Astrocyte (in vitro differentiated cells and primary cell): ENCODE measurements around the gene GRK6. TPM values are rescaled to one million over a fixed set of nuclear protein-coding genes. Genes with fewer than 3 reads are reported as not detected.
A peak's percentile ranks its signal among the peaks of the same experiment; 100 is the strongest.
"Not testable (repeated sequence)": the region's sequence is repeated elsewhere in the genome, so short reads cannot be mapped to it uniquely, and the experiment has no call there.

Experiments used
- DNase-seq: peaks from one replicate; pipeline ENCODE4 v3.0.0-alpha.2; 2010; ENCODE audit warnings: low read depth
- FAIRE-seq: peaks from 2 replicates; lab custom pipeline; 2011; peaks lifted over from hg19 to GRCh38; lab: Jason Lieb, UNC
- H2AFZ ChIP-seq: 2 replicates; pipeline ENCODE4 v1.6.0; 2012; ENCODE audit warnings: low read depth, low read length, inconsistent platforms
- H3K27ac ChIP-seq: 2 replicates; pipeline ENCODE4 v1.5.1; 2011; ENCODE audit warnings: low read depth, low read length, inconsistent platforms
- H3K27me3 ChIP-seq: 2 replicates; pipeline ENCODE4 v1.6.0; 2011; ENCODE audit warnings: low read length, inconsistent platforms; ENCODE audit not compliant: insufficient read depth
- H3K36me3 ChIP-seq: 2 replicates; pipeline ENCODE4 v1.5.1; 2011; ENCODE audit warnings: low read length, inconsistent platforms; ENCODE audit not compliant: insufficient read depth
- H3K4me1 ChIP-seq: 2 replicates; pipeline ENCODE4 v1.5.1; 2011; ENCODE audit warnings: low read length, inconsistent platforms; ENCODE audit not compliant: insufficient read depth
- H3K4me2 ChIP-seq: 2 replicates; pipeline ENCODE4 v1.6.0; 2012; ENCODE audit warnings: low read length, inconsistent platforms
- H3K4me3 ChIP-seq: 2 replicates; pipeline ENCODE4 v1.5.1; 2011; ENCODE audit warnings: low read depth, mild to moderate bottlenecking, low read length, inconsistent platforms; ENCODE audit not compliant: insufficient read depth
- H3K79me2 ChIP-seq: 2 replicates; pipeline ENCODE4 v1.6.0; 2012; ENCODE audit warnings: mild to moderate bottlenecking, low read length, inconsistent platforms; ENCODE audit not compliant: insufficient read depth
- H3K9ac ChIP-seq: 2 replicates; pipeline ENCODE4 v1.6.0; 2012; ENCODE audit warnings: mild to moderate bottlenecking, low read length, inconsistent platforms
- H3K9me3 ChIP-seq: 2 replicates; pipeline ENCODE4 v1.5.1; 2012; ENCODE audit warnings: low read depth, mild to moderate bottlenecking, low read length, inconsistent platforms; ENCODE audit not compliant: insufficient read depth
- H4K20me1 ChIP-seq: 2 replicates; pipeline ENCODE4 v1.6.0; 2012; ENCODE audit warnings: low read length, inconsistent platforms; ENCODE audit not compliant: insufficient read depth
- H3K27ac Mint-ChIP-seq: one replicate; pipeline ENCODE4 v1.8.0; 2021; ENCODE audit warnings: mild to moderate bottlenecking, mixed read lengths; ENCODE audit not compliant: unreplicated experiment
- H3K27me3 Mint-ChIP-seq: one replicate; pipeline ENCODE4 v1.8.0; 2021; ENCODE audit warnings: low read depth, mixed read lengths; ENCODE audit not compliant: unreplicated experiment
- H3K36me3 Mint-ChIP-seq: one replicate; pipeline ENCODE4 v1.8.0; 2021; ENCODE audit warnings: low read depth, mixed read lengths; ENCODE audit not compliant: unreplicated experiment
- H3K4me1 Mint-ChIP-seq: one replicate; pipeline ENCODE4 v1.8.0; 2021; ENCODE audit warnings: low read depth, mixed read lengths; ENCODE audit not compliant: unreplicated experiment
- H3K4me3 Mint-ChIP-seq: one replicate; pipeline ENCODE4 v1.8.0; 2021; ENCODE audit warnings: mild to moderate bottlenecking, moderate library complexity, mixed read lengths; ENCODE audit not compliant: unreplicated experiment
- H3K9me3 Mint-ChIP-seq: one replicate; pipeline ENCODE4 v1.8.0; 2021; ENCODE audit warnings: mild to moderate bottlenecking, mixed read lengths; ENCODE audit not compliant: unreplicated experiment
- EZH2 ChIP-seq: IDR thresholded peaks from 2 replicates; pipeline ENCODE4 v1.6.1; 2012; ENCODE audit warnings: mild to moderate bottlenecking, low read length, inconsistent platforms; ENCODE audit not compliant: insufficient read depth
- total RNA-seq: library from RNA; stranded (reverse); gene quantifications from 2 replicates; pipeline ENCODE4 v1.2.1, GENCODE V29; 2021
- TF ChIP-seq, protein P1 (sequence below): IDR thresholded peaks from 2 replicates; pipeline ENCODE4 v1.5.1; 2011; ENCODE audit warnings: low read depth, mild to moderate bottlenecking, inconsistent platforms, low read length, moderate library complexity; ENCODE audit not compliant: insufficient read depth

The GRK6 gene
- total RNA-seq, 1 donor from 2014 or later, result 25.9 TPM

DNA sequence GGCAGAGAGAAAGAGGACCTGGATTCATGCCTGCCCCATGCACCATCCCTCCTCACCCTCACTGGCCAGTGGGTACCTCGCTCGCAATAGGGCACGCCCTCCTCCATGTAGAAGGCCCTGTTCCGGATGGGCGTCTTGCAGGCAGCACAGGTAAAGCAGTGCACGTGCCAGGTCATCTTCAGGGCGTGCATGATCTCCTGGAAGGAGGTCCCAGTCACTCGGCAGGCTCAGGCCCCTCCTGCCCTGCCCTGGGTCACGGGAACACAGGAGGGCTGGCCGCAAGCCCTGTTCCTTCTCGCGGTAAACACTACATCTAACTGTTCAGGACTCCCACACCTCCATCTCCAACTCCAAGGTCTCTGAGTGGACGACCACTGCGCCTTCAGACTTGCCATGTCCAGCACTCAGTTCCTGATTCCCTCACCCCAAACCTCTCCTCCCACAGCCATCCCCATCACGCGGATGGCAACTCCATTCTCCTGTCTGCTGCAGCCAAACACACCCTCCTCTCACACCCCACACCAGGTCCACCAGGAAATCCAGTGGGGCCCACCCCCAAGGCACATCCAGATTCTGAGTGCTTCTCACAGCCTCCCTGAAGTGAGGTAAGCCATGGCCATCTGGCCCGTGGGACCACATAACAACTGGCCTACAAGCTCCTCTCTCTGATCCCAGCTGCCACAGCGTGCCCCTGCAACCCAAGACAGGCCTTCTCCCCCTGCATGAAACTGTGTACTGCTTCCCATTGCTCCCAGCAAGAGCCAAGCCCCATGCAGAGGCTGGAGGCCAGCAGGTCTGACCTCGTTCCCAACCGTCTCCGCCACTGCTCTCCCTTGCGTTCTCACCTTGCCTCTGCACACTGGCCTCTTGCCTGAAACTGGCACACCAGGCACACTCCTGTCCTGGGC lies 57.8 kb downstream of the GRK6 start:
- Histone ChIP-seq H2AFZ (no peak overlapping the region), H3K27ac (no peak overlapping the region), H3K9me3 (no peaks in the 10 kb centered on the region), H4K20me1 (peaks cover 90% of the 10 kb centered on the region), H3K9ac (no peak overlapping the region), H3K79me2 (peaks cover 44% of the 10 kb centered on the region), H3K36me3 (peaks cover 40% of the 10 kb centered on the region), H3K4me1 (peaks cover 46% of the 10 kb centered on the region), H3K4me3 (no peak overlapping the region), H3K4me2 (peak overlapping the region; percentile 13), H3K27me3 (no peaks in the 10 kb centered on the region)
- H3K4me3 Mint-ChIP-seq, result peak overlapping the region; percentile 78
- H3K9me3 Mint-ChIP-seq, result no peaks in the 10 kb centered on the region
- TF ChIP-seq, protein P1, sequence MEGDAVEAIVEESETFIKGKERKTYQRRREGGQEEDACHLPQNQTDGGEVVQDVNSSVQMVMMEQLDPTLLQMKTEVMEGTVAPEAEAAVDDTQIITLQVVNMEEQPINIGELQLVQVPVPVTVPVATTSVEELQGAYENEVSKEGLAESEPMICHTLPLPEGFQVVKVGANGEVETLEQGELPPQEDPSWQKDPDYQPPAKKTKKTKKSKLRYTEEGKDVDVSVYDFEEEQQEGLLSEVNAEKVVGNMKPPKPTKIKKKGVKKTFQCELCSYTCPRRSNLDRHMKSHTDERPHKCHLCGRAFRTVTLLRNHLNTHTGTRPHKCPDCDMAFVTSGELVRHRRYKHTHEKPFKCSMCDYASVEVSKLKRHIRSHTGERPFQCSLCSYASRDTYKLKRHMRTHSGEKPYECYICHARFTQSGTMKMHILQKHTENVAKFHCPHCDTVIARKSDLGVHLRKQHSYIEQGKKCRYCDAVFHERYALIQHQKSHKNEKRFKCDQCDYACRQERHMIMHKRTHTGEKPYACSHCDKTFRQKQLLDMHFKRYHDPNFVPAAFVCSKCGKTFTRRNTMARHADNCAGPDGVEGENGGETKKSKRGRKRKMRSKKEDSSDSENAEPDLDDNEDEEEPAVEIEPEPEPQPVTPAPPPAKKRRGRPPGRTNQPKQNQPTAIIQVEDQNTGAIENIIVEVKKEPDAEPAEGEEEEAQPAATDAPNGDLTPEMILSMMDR, result no peak
- TF ChIP-seq EZH2, result no peak
- peak overlapping the region; percentile 88 for H3K27ac Mint-ChIP-seq
- peaks cover 35% of the 10 kb centered on the region for H3K36me3 Mint-ChIP-seq
- no peak for FAIRE-seq
- DNase-seq, result no peak
- no peaks in the 10 kb centered on the region for H3K27me3 Mint-ChIP-seq
- H3K4me1 Mint-ChIP-seq, result peaks cover 54% of the 10 kb centered on the region

DNA sequence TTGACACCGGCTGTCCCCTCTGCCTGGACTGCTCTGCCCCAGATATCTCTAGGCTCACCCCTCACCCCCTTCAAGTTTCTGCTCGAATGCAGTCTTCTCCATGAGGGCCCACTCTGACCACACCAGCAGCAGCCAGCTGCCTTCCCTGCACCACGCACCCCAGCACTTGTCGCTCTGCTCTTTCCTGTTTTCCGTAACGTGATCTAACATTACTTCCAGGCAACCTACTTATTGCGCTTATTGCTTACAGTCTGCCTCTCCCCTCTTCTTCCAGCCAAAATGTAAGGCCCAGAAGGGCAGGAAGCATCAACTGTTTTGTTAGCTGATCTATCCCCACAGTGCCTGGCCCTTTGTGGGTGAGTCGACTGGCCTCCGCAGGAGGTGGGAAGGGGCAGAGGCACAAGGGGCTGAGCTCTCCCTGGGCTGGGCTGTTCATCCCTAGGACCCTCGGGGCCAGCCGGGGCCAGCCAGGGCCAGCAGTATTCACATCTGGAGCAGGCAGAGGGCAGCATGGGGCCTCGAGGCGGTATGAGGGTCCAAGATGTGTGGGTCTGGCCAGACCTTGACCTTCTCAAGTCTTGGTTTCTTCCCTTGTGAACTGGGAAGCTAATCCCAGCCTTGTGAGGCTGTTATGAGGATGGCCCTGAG lies 58.5 kb downstream of the GRK6 start:
- Histone ChIP-seq H2AFZ (no peak overlapping the region), H3K4me2 (peak overlapping the region; percentile 13), H3K36me3 (peaks cover 41% of the 10 kb centered on the region), H3K27me3 (no peaks in the 10 kb centered on the region), H3K79me2 (peaks cover 52% of the 10 kb centered on the region), H4K20me1 (peaks cover 91% of the 10 kb centered on the region), H3K9ac (peak overlapping the region; percentile 10), H3K4me3 (no peak overlapping the region), H3K27ac (no peak overlapping the region), H3K9me3 (no peaks in the 10 kb centered on the region), H3K4me1 (peaks cover 49% of the 10 kb centered on the region)
- DNase-seq (no peak), FAIRE-seq (no peak)
- peaks cover 35% of the 10 kb centered on the region for H3K36me3 Mint-ChIP-seq
- peak overlapping the region; percentile 60 for H3K4me3 Mint-ChIP-seq
- TF ChIP-seq EZH2, result no peak
- TF ChIP-seq, protein P1, result no peak
- H3K4me1 Mint-ChIP-seq, result peaks cover 51% of the 10 kb centered on the region
- H3K27ac Mint-ChIP-seq, result peak overlapping the region; percentile 88
- no peaks in the 10 kb centered on the region for H3K9me3 Mint-ChIP-seq
- no peaks in the 10 kb centered on the region for H3K27me3 Mint-ChIP-seq

GRCh38 chr5:177485753-177486152 lies 59.3 kb downstream of the GRK6 start:
- DNase-seq, H3K27me3 ChIP-seq, H2AFZ ChIP-seq, H3K27ac ChIP-seq, H3K27me3 Mint-ChIP-seq, H3K9me3 ChIP-seq, H3K9me3 Mint-ChIP-seq, H3K4me2 ChIP-seq, H3K4me3 ChIP-seq, H3K9ac ChIP-seq, FAIRE-seq: not testable (repeated sequence)
- peak overlapping the region; percentile 60 for H3K4me3 Mint-ChIP-seq
- peaks cover 35% of the 10 kb centered on the region for H3K36me3 Mint-ChIP-seq
- H3K4me1 ChIP-seq, result peaks cover 52% of the 10 kb centered on the region
- peaks cover 41% of the 10 kb centered on the region for H3K36me3 ChIP-seq
- H3K79me2 ChIP-seq, result peaks cover 59% of the 10 kb centered on the region
- H3K27ac Mint-ChIP-seq, result peak overlapping the region; percentile 84
- H3K4me1 Mint-ChIP-seq, result peaks cover 47% of the 10 kb centered on the region
- peaks cover 93% of the 10 kb centered on the region for H4K20me1 ChIP-seq
